WERI-Rb-1 (cell line): ENCODE results near the gene ULK4.

Experiments used
- DNase-seq: peaks from one replicate; pipeline ENCODE4 v3.0.0-alpha.2; 2020
- H3K27ac ChIP-seq: fragments of 250-450 bp; sonication (Bioruptor Pico); 2 replicates; pipeline ENCODE4 v1.5.1; 2020; ENCODE audit warnings: mild to moderate bottlenecking, moderate library complexity
- H3K27me3 ChIP-seq: fragments of 250-450 bp; sonication (Bioruptor Pico); 2 replicates; pipeline ENCODE4 v1.5.1; 2021; ENCODE audit warnings: mild to moderate bottlenecking, low read depth, moderate library complexity; ENCODE audit not compliant: insufficient read depth, severe bottlenecking
- H3K36me3 ChIP-seq: fragments of 250-450 bp; sonication (Bioruptor Pico); 2 replicates; pipeline ENCODE4 v1.5.1; 2020; ENCODE audit warnings: mild to moderate bottlenecking, moderate library complexity
- H3K4me3 ChIP-seq: 2 replicates; pipeline ENCODE4 v1.5.1; 2011; ENCODE audit warnings: low read depth, mild to moderate bottlenecking, control low read depth, low read length
- H3K9me3 ChIP-seq: fragments of 250-450 bp; sonication (Bioruptor Pico); 2 replicates; pipeline ENCODE4 v1.5.1; 2021; ENCODE audit warnings: mild to moderate bottlenecking, moderate library complexity; ENCODE audit not compliant: severe bottlenecking
- TF ChIP-seq, protein P1 (sequence below): IDR thresholded peaks from 2 replicates; pipeline ENCODE4 v1.5.1; 2011; ENCODE audit warnings: low read depth, mild to moderate bottlenecking, control low read depth, inconsistent platforms, low read length

ULK4 gene

DNA sequence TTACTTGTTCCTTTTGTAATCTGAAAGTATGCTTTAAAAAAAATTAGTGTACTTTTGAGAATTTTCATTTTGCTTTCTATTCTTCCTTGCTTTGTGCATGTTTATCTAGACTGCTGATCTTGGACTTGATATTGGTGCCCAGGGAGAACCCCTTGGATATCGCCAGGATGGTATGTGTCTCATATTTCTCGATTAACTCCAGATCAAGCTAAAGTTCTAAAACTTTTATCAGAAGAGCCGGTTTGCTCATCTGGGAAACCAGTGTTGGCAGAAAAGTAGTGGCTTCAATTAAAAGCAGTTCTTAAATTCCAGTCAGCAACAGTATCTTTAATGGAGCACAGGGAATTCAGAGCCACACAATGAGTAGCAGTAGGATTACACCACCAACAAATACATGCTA, 724.0 kb downstream of the ULK4 start:
- TF ChIP-seq, protein P1, sequence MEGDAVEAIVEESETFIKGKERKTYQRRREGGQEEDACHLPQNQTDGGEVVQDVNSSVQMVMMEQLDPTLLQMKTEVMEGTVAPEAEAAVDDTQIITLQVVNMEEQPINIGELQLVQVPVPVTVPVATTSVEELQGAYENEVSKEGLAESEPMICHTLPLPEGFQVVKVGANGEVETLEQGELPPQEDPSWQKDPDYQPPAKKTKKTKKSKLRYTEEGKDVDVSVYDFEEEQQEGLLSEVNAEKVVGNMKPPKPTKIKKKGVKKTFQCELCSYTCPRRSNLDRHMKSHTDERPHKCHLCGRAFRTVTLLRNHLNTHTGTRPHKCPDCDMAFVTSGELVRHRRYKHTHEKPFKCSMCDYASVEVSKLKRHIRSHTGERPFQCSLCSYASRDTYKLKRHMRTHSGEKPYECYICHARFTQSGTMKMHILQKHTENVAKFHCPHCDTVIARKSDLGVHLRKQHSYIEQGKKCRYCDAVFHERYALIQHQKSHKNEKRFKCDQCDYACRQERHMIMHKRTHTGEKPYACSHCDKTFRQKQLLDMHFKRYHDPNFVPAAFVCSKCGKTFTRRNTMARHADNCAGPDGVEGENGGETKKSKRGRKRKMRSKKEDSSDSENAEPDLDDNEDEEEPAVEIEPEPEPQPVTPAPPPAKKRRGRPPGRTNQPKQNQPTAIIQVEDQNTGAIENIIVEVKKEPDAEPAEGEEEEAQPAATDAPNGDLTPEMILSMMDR, result no peak
- H3K4me3 ChIP-seq, result no peak overlapping the region
- no peaks in the 10 kb centered on the region for H3K27me3 ChIP-seq
- H3K27ac ChIP-seq, result no peak overlapping the region
- no peak for DNase-seq
- H3K36me3 ChIP-seq, result peaks cover 78% of the 10 kb centered on the region
- H3K9me3 ChIP-seq, result no peaks in the 10 kb centered on the region

DNA sequence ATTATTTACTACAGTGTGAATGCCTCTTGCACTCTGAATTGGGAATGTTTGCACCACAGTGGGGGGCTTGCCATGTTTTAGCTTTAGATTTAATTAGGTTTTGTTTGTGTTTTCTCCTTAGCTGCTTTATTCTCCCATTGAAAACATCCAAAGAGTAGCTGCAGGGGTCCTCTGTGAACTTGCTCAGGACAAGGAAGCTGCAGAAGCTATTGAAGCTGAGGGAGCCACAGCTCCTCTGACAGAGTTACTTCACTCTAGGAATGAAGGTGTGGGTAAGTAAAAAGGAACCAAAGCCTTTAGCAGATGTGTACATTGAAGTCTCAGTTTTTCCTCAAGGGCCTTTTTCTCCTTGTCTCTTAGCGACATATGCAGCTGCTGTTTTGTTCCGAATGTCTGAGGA, 725.7 kb downstream of the ULK4 start:
- no peaks in the 10 kb centered on the region for H3K9me3 ChIP-seq
- H3K36me3 ChIP-seq, result peaks cover 87% of the 10 kb centered on the region
- DNase-seq, result no peak
- no peaks in the 10 kb centered on the region for H3K27me3 ChIP-seq
- no peak overlapping the region for H3K4me3 ChIP-seq
- no peak overlapping the region for H3K27ac ChIP-seq
- TF ChIP-seq, protein P1, result no peak

GRCh38 chr3:41234823-41235721, 726.8 kb downstream of the ULK4 start:
- DNase-seq, result no peak
- H3K27ac ChIP-seq, result no peak overlapping the region
- TF ChIP-seq, protein P1, result no peak
- no peaks in the 10 kb centered on the region for H3K27me3 ChIP-seq
- H3K36me3 ChIP-seq, result peaks cover 87% of the 10 kb centered on the region
- H3K4me3 ChIP-seq, result no peak overlapping the region
- H3K9me3 ChIP-seq, result no peaks in the 10 kb centered on the region

- Histone ChIP-seq H3K4me3 (no peak overlapping the region), H3K27ac (no peak overlapping the region), H3K27me3 (no peaks in the 10 kb centered on the region), H3K36me3 (peaks cover 41% of the 10 kb centered on the region), H3K9me3 (no peaks in the 10 kb centered on the region)
- TF ChIP-seq, protein P1, result no peak
- DNase-seq, result no peak
These were observed 737.6 kb downstream of the ULK4 start for GRCh38 chr3:41224120-41224806.

- Histone ChIP-seq H3K27me3 (no peaks in the 10 kb centered on the region), H3K9me3 (no peaks in the 10 kb centered on the region), H3K27ac (no peak overlapping the region), H3K4me3 (no peak overlapping the region), H3K36me3 (peaks cover 41% of the 10 kb centered on the region)
- TF ChIP-seq, protein P1, result no peak
- no peak for DNase-seq
These were observed 738.2 kb downstream of the ULK4 start for GRCh38 chr3:41223691-41224090.
